Astrocyte (in vitro differentiated cells and primary cell): Measurements from ENCODE around the gene RANBP1. TPM values are rescaled to one million over a fixed set of nuclear protein-coding genes. Genes with fewer than 3 reads are reported as not detected.

Source experiments
- DNase-seq: peaks from one replicate; pipeline ENCODE4 v3.0.0-alpha.2; 2010; ENCODE audit warnings: low read depth
- FAIRE-seq: peaks from 2 replicates; lab custom pipeline; 2011; peaks lifted over from hg19 to GRCh38; lab: Jason Lieb, UNC
- H2AFZ ChIP-seq: 2 replicates; pipeline ENCODE4 v1.6.0; 2012; ENCODE audit warnings: low read depth, low read length, inconsistent platforms
- H3K27ac ChIP-seq: 2 replicates; pipeline ENCODE4 v1.5.1; 2011; ENCODE audit warnings: low read depth, low read length, inconsistent platforms
- H3K27me3 ChIP-seq: 2 replicates; pipeline ENCODE4 v1.6.0; 2011; ENCODE audit warnings: low read length, inconsistent platforms; ENCODE audit not compliant: insufficient read depth
- H3K36me3 ChIP-seq: 2 replicates; pipeline ENCODE4 v1.5.1; 2011; ENCODE audit warnings: low read length, inconsistent platforms; ENCODE audit not compliant: insufficient read depth
- H3K4me1 ChIP-seq: 2 replicates; pipeline ENCODE4 v1.5.1; 2011; ENCODE audit warnings: low read length, inconsistent platforms; ENCODE audit not compliant: insufficient read depth
- H3K4me2 ChIP-seq: 2 replicates; pipeline ENCODE4 v1.6.0; 2012; ENCODE audit warnings: low read length, inconsistent platforms
- H3K4me3 ChIP-seq: 2 replicates; pipeline ENCODE4 v1.5.1; 2011; ENCODE audit warnings: low read depth, mild to moderate bottlenecking, low read length, inconsistent platforms; ENCODE audit not compliant: insufficient read depth
- H3K79me2 ChIP-seq: 2 replicates; pipeline ENCODE4 v1.6.0; 2012; ENCODE audit warnings: mild to moderate bottlenecking, low read length, inconsistent platforms; ENCODE audit not compliant: insufficient read depth
- H3K9ac ChIP-seq: 2 replicates; pipeline ENCODE4 v1.6.0; 2012; ENCODE audit warnings: mild to moderate bottlenecking, low read length, inconsistent platforms
- H3K9me3 ChIP-seq: 2 replicates; pipeline ENCODE4 v1.5.1; 2012; ENCODE audit warnings: low read depth, mild to moderate bottlenecking, low read length, inconsistent platforms; ENCODE audit not compliant: insufficient read depth
- H4K20me1 ChIP-seq: 2 replicates; pipeline ENCODE4 v1.6.0; 2012; ENCODE audit warnings: low read length, inconsistent platforms; ENCODE audit not compliant: insufficient read depth
- H3K27ac Mint-ChIP-seq: one replicate; pipeline ENCODE4 v1.8.0; 2021; ENCODE audit warnings: mild to moderate bottlenecking, mixed read lengths; ENCODE audit not compliant: unreplicated experiment
- H3K27me3 Mint-ChIP-seq: one replicate; pipeline ENCODE4 v1.8.0; 2021; ENCODE audit warnings: low read depth, mixed read lengths; ENCODE audit not compliant: unreplicated experiment
- H3K36me3 Mint-ChIP-seq: one replicate; pipeline ENCODE4 v1.8.0; 2021; ENCODE audit warnings: low read depth, mixed read lengths; ENCODE audit not compliant: unreplicated experiment
- H3K4me1 Mint-ChIP-seq: one replicate; pipeline ENCODE4 v1.8.0; 2021; ENCODE audit warnings: low read depth, mixed read lengths; ENCODE audit not compliant: unreplicated experiment
- H3K4me3 Mint-ChIP-seq: one replicate; pipeline ENCODE4 v1.8.0; 2021; ENCODE audit warnings: mild to moderate bottlenecking, moderate library complexity, mixed read lengths; ENCODE audit not compliant: unreplicated experiment
- H3K9me3 Mint-ChIP-seq: one replicate; pipeline ENCODE4 v1.8.0; 2021; ENCODE audit warnings: mild to moderate bottlenecking, mixed read lengths; ENCODE audit not compliant: unreplicated experiment
- EZH2 ChIP-seq: IDR thresholded peaks from 2 replicates; pipeline ENCODE4 v1.6.1; 2012; ENCODE audit warnings: mild to moderate bottlenecking, low read length, inconsistent platforms; ENCODE audit not compliant: insufficient read depth
- total RNA-seq: library from RNA; stranded (reverse); gene quantifications from 2 replicates; pipeline ENCODE4 v1.2.1, GENCODE V29; 2021
- TF ChIP-seq, protein P1 (sequence below): IDR thresholded peaks from 2 replicates; pipeline ENCODE4 v1.5.1; 2011; ENCODE audit warnings: low read depth, mild to moderate bottlenecking, inconsistent platforms, low read length, moderate library complexity; ENCODE audit not compliant: insufficient read depth

Gene RANBP1
- total RNA-seq, 1 donor from 2014 or later = 164 TPM

DNA sequence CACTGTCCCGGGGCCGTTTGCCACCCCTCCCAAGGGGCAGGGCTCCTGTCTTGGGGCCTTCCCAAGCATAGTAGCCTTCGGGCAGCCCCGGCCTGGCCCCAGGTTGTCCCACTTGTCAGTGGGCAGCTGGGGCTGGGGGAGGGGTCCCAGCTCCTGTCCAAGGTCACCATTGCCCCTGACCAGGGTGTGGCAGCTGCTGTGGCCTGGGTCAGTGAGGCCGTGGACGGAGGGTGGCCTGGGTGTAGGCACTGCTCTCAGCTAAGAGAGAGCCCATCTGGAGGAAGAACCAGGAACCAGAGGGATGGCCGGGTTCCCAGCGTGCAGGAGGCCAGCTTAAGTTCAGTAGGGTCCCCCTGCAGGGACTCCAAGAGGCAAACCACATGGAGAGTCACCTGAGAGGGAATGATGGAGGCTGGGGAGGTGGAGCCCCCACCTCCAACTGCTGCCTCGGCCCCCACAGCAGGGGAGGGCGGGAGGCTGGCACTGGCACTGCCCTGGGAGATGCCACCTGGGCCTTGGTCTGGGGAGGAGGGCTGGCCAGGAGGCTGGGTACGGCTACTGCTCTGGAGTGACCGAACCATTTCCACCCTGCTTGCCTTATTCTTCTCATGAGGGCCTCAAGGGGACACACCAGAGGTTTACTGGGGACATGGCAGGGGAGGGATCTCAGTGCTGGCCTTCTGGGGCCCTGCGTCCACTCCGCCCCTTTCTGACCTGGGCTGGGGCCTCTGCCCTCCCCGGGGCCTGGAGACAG, 41.7 kb downstream of the RANBP1 start:
- Histone ChIP-seq H3K36me3 (no peaks in the 10 kb centered on the region), H4K20me1 (no peaks in the 10 kb centered on the region), H3K79me2 (no peaks in the 10 kb centered on the region), H3K9ac (no peak overlapping the region), H2AFZ (no peak overlapping the region), H3K27me3 (peaks cover 6% of the 10 kb centered on the region), H3K9me3 (no peaks in the 10 kb centered on the region), H3K27ac (no peak overlapping the region), H3K4me3 (no peak overlapping the region), H3K4me1 (no peaks in the 10 kb centered on the region), H3K4me2 (no peak overlapping the region)
- TF ChIP-seq EZH2 = no peak
- TF ChIP-seq, protein P1, sequence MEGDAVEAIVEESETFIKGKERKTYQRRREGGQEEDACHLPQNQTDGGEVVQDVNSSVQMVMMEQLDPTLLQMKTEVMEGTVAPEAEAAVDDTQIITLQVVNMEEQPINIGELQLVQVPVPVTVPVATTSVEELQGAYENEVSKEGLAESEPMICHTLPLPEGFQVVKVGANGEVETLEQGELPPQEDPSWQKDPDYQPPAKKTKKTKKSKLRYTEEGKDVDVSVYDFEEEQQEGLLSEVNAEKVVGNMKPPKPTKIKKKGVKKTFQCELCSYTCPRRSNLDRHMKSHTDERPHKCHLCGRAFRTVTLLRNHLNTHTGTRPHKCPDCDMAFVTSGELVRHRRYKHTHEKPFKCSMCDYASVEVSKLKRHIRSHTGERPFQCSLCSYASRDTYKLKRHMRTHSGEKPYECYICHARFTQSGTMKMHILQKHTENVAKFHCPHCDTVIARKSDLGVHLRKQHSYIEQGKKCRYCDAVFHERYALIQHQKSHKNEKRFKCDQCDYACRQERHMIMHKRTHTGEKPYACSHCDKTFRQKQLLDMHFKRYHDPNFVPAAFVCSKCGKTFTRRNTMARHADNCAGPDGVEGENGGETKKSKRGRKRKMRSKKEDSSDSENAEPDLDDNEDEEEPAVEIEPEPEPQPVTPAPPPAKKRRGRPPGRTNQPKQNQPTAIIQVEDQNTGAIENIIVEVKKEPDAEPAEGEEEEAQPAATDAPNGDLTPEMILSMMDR = no peak
- FAIRE-seq (no peak), DNase-seq (no peak)
- H3K4me1 Mint-ChIP-seq = no peaks in the 10 kb centered on the region
- H3K27ac Mint-ChIP-seq = no peak overlapping the region
- H3K27me3 Mint-ChIP-seq = peaks cover 13% of the 10 kb centered on the region
- H3K9me3 Mint-ChIP-seq = no peaks in the 10 kb centered on the region
- no peak overlapping the region for H3K4me3 Mint-ChIP-seq
- H3K36me3 Mint-ChIP-seq = no peaks in the 10 kb centered on the region

DNA sequence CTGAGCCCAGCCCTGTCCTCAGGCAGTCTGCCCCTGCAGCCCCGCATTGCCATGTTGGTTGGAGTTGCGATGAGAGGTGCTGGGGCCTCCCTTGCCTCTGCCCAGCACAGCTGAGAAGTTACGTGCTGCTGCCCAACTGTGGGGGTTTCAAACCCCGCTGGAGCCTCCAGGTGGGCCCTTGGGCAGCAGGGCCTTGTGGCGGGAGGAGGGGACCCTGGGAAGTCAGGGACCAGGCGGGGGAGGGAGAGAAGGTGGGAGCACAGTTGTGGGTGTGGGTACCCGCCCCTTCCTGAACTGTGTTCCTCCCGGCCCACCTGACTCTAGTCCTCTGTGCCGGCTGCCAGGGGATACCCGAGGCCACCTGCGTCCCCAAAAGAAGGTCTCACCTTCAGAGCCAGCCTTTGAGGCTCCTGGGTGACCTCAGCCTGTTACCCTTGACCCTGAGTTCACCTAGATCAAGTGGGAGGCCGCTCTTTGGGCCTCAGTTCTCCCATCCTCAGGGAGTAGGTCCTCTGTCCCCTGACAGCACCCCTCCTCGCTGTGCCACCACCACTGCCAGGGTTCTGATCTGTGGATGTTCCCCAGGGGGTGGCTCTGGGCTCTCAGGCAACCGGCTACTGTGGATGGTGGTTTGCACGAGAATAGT, 42.6 kb downstream of the RANBP1 start:
- no peaks in the 10 kb centered on the region for H3K36me3 Mint-ChIP-seq
- H3K4me3 ChIP-seq = no peak overlapping the region

More for the DNA sequence above, 42.6 kb downstream of the RANBP1 start:
- Histone ChIP-seq H3K9ac (no peak overlapping the region), H2AFZ (no peak overlapping the region), H4K20me1 (no peaks in the 10 kb centered on the region), H3K36me3 (no peaks in the 10 kb centered on the region), H3K4me2 (no peak overlapping the region), H3K9me3 (no peaks in the 10 kb centered on the region), H3K4me1 (no peaks in the 10 kb centered on the region), H3K27ac (no peak overlapping the region), H3K27me3 (peaks cover 6% of the 10 kb centered on the region), H3K79me2 (no peaks in the 10 kb centered on the region)
- TF ChIP-seq EZH2 = no peak
- TF ChIP-seq, protein P1 = no peak
- H3K27ac Mint-ChIP-seq = no peak overlapping the region
- no peak overlapping the region for H3K4me3 Mint-ChIP-seq
- peaks cover 11% of the 10 kb centered on the region for H3K27me3 Mint-ChIP-seq
- H3K4me1 Mint-ChIP-seq = no peaks in the 10 kb centered on the region
- no peaks in the 10 kb centered on the region for H3K9me3 Mint-ChIP-seq
- DNase-seq (no peak), FAIRE-seq (no peak)
